Measurements from ENCODE around the gene SRPX.
A peak's percentile ranks its signal among the peaks of the same experiment; 100 is the strongest.

SRPX gene

GRCh38 chrX:38170556-38170955, 50.1 kb downstream of the SRPX start:
- in situ Hi-C loops (cut with MboI; ENCODE audit: low sequenced_read_pairs, unreplicated experiment) = loop anchor here (10.0 to 25.0 kb wide), 3 partner anchors 108 to 433 kb away; no protein-coding TSS in a partner anchor
- TF ChIP-seq, protein P1, sequence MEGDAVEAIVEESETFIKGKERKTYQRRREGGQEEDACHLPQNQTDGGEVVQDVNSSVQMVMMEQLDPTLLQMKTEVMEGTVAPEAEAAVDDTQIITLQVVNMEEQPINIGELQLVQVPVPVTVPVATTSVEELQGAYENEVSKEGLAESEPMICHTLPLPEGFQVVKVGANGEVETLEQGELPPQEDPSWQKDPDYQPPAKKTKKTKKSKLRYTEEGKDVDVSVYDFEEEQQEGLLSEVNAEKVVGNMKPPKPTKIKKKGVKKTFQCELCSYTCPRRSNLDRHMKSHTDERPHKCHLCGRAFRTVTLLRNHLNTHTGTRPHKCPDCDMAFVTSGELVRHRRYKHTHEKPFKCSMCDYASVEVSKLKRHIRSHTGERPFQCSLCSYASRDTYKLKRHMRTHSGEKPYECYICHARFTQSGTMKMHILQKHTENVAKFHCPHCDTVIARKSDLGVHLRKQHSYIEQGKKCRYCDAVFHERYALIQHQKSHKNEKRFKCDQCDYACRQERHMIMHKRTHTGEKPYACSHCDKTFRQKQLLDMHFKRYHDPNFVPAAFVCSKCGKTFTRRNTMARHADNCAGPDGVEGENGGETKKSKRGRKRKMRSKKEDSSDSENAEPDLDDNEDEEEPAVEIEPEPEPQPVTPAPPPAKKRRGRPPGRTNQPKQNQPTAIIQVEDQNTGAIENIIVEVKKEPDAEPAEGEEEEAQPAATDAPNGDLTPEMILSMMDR (IDR thresholded peaks at IDR 0.05; ENCODE audit: borderline replicate concordance, control extremely low read depth, extremely low read depth, insufficient read depth, missing control alignments) = no peak
- no peak for DNase-seq (ENCODE audit: low spot score)

GRCh38 chrX:38166478-38167083, 54.1 kb downstream of the SRPX start:
- TF ChIP-seq, protein P1 (IDR thresholded peaks at IDR 0.05; ENCODE audit: borderline replicate concordance, control extremely low read depth, extremely low read depth, insufficient read depth, missing control alignments) = peak; percentile 5
- DNase-seq (ENCODE audit: low spot score) = peak; percentile 20
- in situ Hi-C loops (cut with MboI; ENCODE audit: low sequenced_read_pairs, unreplicated experiment) = loop anchor here (25.0 kb wide), 2 partner anchors 104 to 429 kb away; no protein-coding TSS in a partner anchor

DNA sequence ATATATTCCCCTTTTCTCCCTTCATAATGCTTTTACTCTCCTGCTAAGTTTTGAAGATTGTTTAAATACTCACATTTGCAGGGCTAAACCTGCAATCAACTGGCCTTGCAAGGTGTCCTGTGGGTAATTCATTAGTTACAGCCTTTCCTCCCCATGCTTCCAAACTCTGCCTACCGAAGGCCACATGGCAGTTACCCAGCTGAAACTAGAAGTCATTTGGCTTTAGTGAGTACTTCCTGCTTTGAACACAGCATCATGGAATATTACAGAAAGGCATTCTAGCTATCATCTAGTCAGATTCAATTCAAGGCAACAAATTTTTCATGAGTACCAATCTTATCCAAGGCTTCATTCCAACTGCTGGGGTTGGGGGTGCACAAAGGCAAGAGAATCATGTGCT, 55.6 kb downstream of the SRPX start:
- in situ Hi-C loops (cut with MboI; ENCODE audit: low sequenced_read_pairs, unreplicated experiment) = loop anchor here (25.0 kb wide), 2 partner anchors 103 to 428 kb away; no protein-coding TSS in a partner anchor
- DNase-seq (ENCODE audit: low spot score) = no peak
- TF ChIP-seq, protein P1 (IDR thresholded peaks at IDR 0.05; ENCODE audit: borderline replicate concordance, control extremely low read depth, extremely low read depth, insufficient read depth, missing control alignments) = no peak

- TF ChIP-seq, protein P1 (IDR thresholded peaks at IDR 0.05; ENCODE audit: borderline replicate concordance, control extremely low read depth, extremely low read depth, insufficient read depth, missing control alignments) = no peak
- in situ Hi-C loops (cut with MboI; ENCODE audit: low sequenced_read_pairs, unreplicated experiment) = loop anchor here (25.0 kb wide), 2 partner anchors 101 to 426 kb away; no protein-coding TSS in a partner anchor
Observed at GRCh38 chrX:38163193-38163592, 57.5 kb downstream of the SRPX start.

GRCh38 chrX:38156838-38157237, 63.8 kb downstream of the SRPX start:
- TF ChIP-seq, protein P1 (IDR thresholded peaks at IDR 0.05; ENCODE audit: borderline replicate concordance, control extremely low read depth, extremely low read depth, insufficient read depth, missing control alignments) = no peak
- in situ Hi-C loops (cut with MboI; ENCODE audit: low sequenced_read_pairs, unreplicated experiment) = loop anchor here (25.0 kb wide), 2 partner anchors 95 to 420 kb away; no protein-coding TSS in a partner anchor
- no peak for DNase-seq (ENCODE audit: low spot score)

More at GRCh38 chrX:38163193-38163592, 57.5 kb downstream of the SRPX start:
- no peak for DNase-seq (ENCODE audit: low spot score)

GRCh38 chrX:38154818-38155217, 65.9 kb downstream of the SRPX start:
- in situ Hi-C loops (cut with MboI; ENCODE audit: low sequenced_read_pairs, unreplicated experiment) = loop anchor here (25.0 kb wide), 2 partner anchors 93 to 418 kb away; no protein-coding TSS in a partner anchor
- TF ChIP-seq, protein P1 (IDR thresholded peaks at IDR 0.05; ENCODE audit: borderline replicate concordance, control extremely low read depth, extremely low read depth, insufficient read depth, missing control alignments) = no peak
- DNase-seq (ENCODE audit: low spot score) = no peak
